CD4-positive, alpha-beta memory T cell (primary cell): ENCODE results near the gene IL10. TPM values are rescaled to one million over a fixed set of nuclear protein-coding genes. Genes with fewer than 3 reads are reported as not detected.
"Not testable (repeated sequence)": the region's sequence is repeated elsewhere in the genome, so short reads cannot be mapped to it uniquely, and the experiment has no call there.

Experiments
- CTCF ChIA-PET: fragments of 350-600 bp; sonication (Branson Sonifier 250); formaldehyde crosslinking; loops from one replicate; lab custom pipeline; 2021; ENCODE audit warnings: inconsistent platforms; ENCODE audit not compliant: partially characterized antibody; lab: Charles Lee
- POLR2A ChIA-PET: fragments of 350-600 bp; sonication (Branson Sonifier 250); formaldehyde crosslinking; loops from one replicate; lab custom pipeline; 2021; ENCODE audit not compliant: partially characterized antibody; lab: Charles Lee
- DNase-seq, 5 donors: peaks; one replicate each; pipeline versions ENCODE4 v3.0.0 to v3.0.0-alpha.2; 2020 to 2022; ENCODE audit warnings: mixed read lengths in 1 of 5
- H3K27ac ChIP-seq: one replicate; pipeline ENCODE4 v1.7.0; 2013; ENCODE audit warnings: low read depth, low read length
- H3K27me3 ChIP-seq: 2 replicates; pipeline ENCODE4 v1.7.0; 2013; ENCODE audit warnings: mild to moderate bottlenecking, low read length, moderate library complexity; ENCODE audit not compliant: insufficient read depth
- H3K36me3 ChIP-seq: 2 replicates; pipeline ENCODE4 v1.7.0; 2013; ENCODE audit warnings: mild to moderate bottlenecking, low read length, moderate library complexity; ENCODE audit not compliant: insufficient read depth
- H3K4me1 ChIP-seq: 2 replicates; pipeline ENCODE4 v1.7.0; 2013; ENCODE audit warnings: mild to moderate bottlenecking, low read length, moderate library complexity; ENCODE audit not compliant: insufficient read depth
- H3K4me3 ChIP-seq, 2 donors: one replicate each; pipeline ENCODE4 v1.7.0; 2013; ENCODE audit warnings: low read length in 2 of 2, mild to moderate bottlenecking in 1 of 2
- H3K9me3 ChIP-seq, 2 donors: one replicate each; pipeline ENCODE4 v1.7.0; 2013; ENCODE audit warnings: low read length in 2 of 2, control low read depth in 1 of 2; ENCODE audit not compliant: control insufficient read depth in 1 of 2
- H3K27ac Mint-ChIP-seq, 7 donors: one replicate each; pipeline ENCODE4 v1.8.0; 2020 to 2021; ENCODE audit warnings: mixed read lengths in 7 of 7, mild to moderate bottlenecking in 6 of 7, inconsistent platforms in 3 of 7, moderate library complexity in 3 of 7
- H3K27me3 Mint-ChIP-seq, 2 donors: one replicate each; pipeline ENCODE4 v1.8.0; 2020 to 2021; ENCODE audit warnings: mixed read lengths in 2 of 2
- H3K36me3 Mint-ChIP-seq, 2 donors: one replicate each; pipeline ENCODE4 v1.8.0; 2020 to 2021; ENCODE audit warnings: mixed read lengths in 2 of 2, inconsistent platforms in 1 of 2, mild to moderate bottlenecking in 1 of 2
- H3K4me1 Mint-ChIP-seq, 4 donors: one replicate each; pipeline ENCODE4 v1.8.0; 2020 to 2021; ENCODE audit warnings: mixed read lengths in 4 of 4, mild to moderate bottlenecking in 1 of 4
- H3K4me3 Mint-ChIP-seq, 8 donors: one replicate each; pipeline ENCODE4 v1.8.0; 2020 to 2021; ENCODE audit warnings: mixed read lengths in 8 of 8, mild to moderate bottlenecking in 7 of 8, moderate library complexity in 6 of 8, inconsistent platforms in 3 of 8
- H3K9me3 Mint-ChIP-seq, 8 donors: one replicate each; pipeline ENCODE4 v1.8.0; 2020 to 2021; ENCODE audit warnings: mixed read lengths in 8 of 8, mild to moderate bottlenecking in 5 of 8, inconsistent platforms in 3 of 8, moderate library complexity in 1 of 8
- intact Hi-C: fragments of 100-400 bp; cut with micrococcal nuclease; formaldehyde crosslinking; loops from one replicate; pipeline ENCODE4 v1.15.1; 2023
- polyA plus RNA-seq, 2 donors: library from polyadenylated mRNA; unstranded; fragments of 300-500 nt; fragmentation: Illumina TruSeq; gene quantifications; one replicate each; pipeline ENCODE4 v1.2.3, GENCODE V29; 2021
- total RNA-seq, 2 experiments: library from RNA; stranded (reverse); gene quantifications; one replicate each; pipeline ENCODE4 v1.2.3, GENCODE V29; 2021

The IL10 gene
- total and polyA plus RNA-seq, 4 experiments from 2014 or later, result 0.11 to 0.34 (median 0.30) TPM

DNA sequence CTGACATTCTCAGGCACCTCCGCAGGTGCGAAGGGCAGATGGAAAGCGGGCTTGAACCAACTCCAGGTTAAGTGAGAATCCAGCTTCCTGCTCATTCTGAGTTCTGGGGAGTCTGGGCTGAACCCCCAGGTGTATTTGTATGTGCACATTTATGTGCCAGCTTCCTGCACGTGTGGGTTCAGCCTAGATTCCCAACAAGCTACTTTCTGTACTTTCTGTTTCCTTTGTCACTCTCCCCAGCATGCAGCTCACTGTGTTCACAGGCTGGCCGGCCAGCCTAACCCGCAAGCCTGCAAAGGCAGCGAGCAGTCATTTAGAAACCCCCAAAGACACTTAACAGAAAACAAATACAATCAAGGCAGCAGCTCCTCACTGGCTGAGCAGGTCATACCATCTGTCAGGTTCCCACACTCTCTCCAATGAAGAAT is 3.0 kb downstream of the IL10 start:
- Histone ChIP-seq H3K4me3 (peak overlapping the region in 1 of 2 donors; percentile 16), H3K27me3 (no peaks in the 10 kb centered on the region), H3K4me1 (peaks cover 84% of the 10 kb centered on the region), H3K27ac (peak overlapping the region; percentile 12), H3K9me3 (no peaks in the 10 kb centered on the region), H3K36me3 (no peaks in the 10 kb centered on the region)
- no peaks in the 10 kb centered on the region for H3K36me3 Mint-ChIP-seq
- H3K4me3 Mint-ChIP-seq, result peak overlapping the region; percentile 64 to 85 (median 68)
- peak overlapping the region; percentile 68 to 90 (median 86) for H3K27ac Mint-ChIP-seq
- H3K9me3 Mint-ChIP-seq, result no peaks in the 10 kb centered on the region
- CTCF ChIA-PET, result interaction anchor here (0.9 to 9.0 kb wide), 12 partner anchors 8 to 163 kb away, joined by 3 to 91 read pairs (median 4); no protein-coding TSS in a partner anchor
- peaks cover 60 to 88% (median 75%) of the 10 kb centered on the region in 4 donors for H3K4me1 Mint-ChIP-seq
- peak; percentile 45 to 69 (median 46) for DNase-seq
- H3K27me3 Mint-ChIP-seq, result no peaks in the 10 kb centered on the region
- POLR2A ChIA-PET, result interaction anchor here (0.6 to 12.6 kb wide), 8 partner anchors 11 to 43 kb away, joined by 3 to 141 read pairs (median 34); no protein-coding TSS in a partner anchor
- intact Hi-C loops, result no loop called here

- Histone ChIP-seq H3K9me3 (no peaks in the 10 kb centered on the region), H3K4me3 (peak overlapping the region in 1 of 2 donors; percentile 16), H3K4me1 (peaks cover 85% of the 10 kb centered on the region), H3K27ac (no peak overlapping the region), H3K27me3 (no peaks in the 10 kb centered on the region), H3K36me3 (no peaks in the 10 kb centered on the region)
- CTCF ChIA-PET, result interaction anchor here (0.6 to 9.0 kb wide), 15 partner anchors 7 to 214 kb away, joined by 3 to 91 read pairs (median 4); no protein-coding TSS in a partner anchor
- H3K27ac Mint-ChIP-seq, result peak overlapping the region; percentile 68 to 90 (median 86)
- POLR2A ChIA-PET, result interaction anchor here (0.7 to 12.6 kb wide), 12 partner anchors 9 to 153 kb away, joined by 3 to 141 read pairs (median 5); partner anchors contain the start of gene FCMR
- intact Hi-C loops, result no loop called here
- no peak for DNase-seq
- no peaks in the 10 kb centered on the region for H3K36me3 Mint-ChIP-seq
- no peaks in the 10 kb centered on the region for H3K27me3 Mint-ChIP-seq
- H3K4me1 Mint-ChIP-seq, result peaks cover 60 to 89% (median 71%) of the 10 kb centered on the region in 4 donors
- H3K9me3 Mint-ChIP-seq, result no peaks in the 10 kb centered on the region
- peak overlapping the region in 7 of 8 donors; percentile 9 to 85 (median 69) for H3K4me3 Mint-ChIP-seq
These were observed 3.6 kb downstream of the IL10 start for GRCh38 chr1:206768472-206769303.

GRCh38 chr1:206766251-206766856 is 5.9 kb downstream of the IL10 start:
- no peaks in the 10 kb centered on the region for H3K36me3 ChIP-seq
- intact Hi-C loops, result loop anchor here (1.0 to 2.0 kb wide), 3 partner anchors 8 to 37 kb away; no protein-coding TSS in a partner anchor
- Mint-ChIP-seq H3K27me3 (no peaks in the 10 kb centered on the region), H3K36me3 (no peaks in the 10 kb centered on the region), H3K9me3 (no peaks in the 10 kb centered on the region), H3K4me1 (peaks cover 48 to 72% (median 61%) of the 10 kb centered on the region in 4 donors), H3K4me3 (peak overlapping the region; percentile 61 to 82 (median 76)), H3K27ac (peak overlapping the region; percentile 82 to 95 (median 91))
- no peak overlapping the region for H3K27ac ChIP-seq
- ChIA-PET POLR2A (interaction anchor here (0.7 to 12.6 kb wide), 16 partner anchors 8 to 159 kb away, joined by 3 to 141 read pairs (median 7); partner anchors contain the start of gene FCMR), CTCF (interaction anchor here (0.8 to 9.0 kb wide), 15 partner anchors 9 to 146 kb away, joined by 3 to 91 read pairs (median 4); no protein-coding TSS in a partner anchor)
- peak; percentile 67 to 85 (median 74) for DNase-seq
- no peaks in the 10 kb centered on the region for H3K9me3 ChIP-seq
- H3K27me3 ChIP-seq, result no peaks in the 10 kb centered on the region
- H3K4me3 ChIP-seq, result no peak overlapping the region
- H3K4me1 ChIP-seq, result peaks cover 67% of the 10 kb centered on the region

- not testable (repeated sequence) for H3K4me3 ChIP-seq, DNase-seq, H3K9me3 ChIP-seq, H3K27ac ChIP-seq, H3K36me3 Mint-ChIP-seq, H3K27me3 ChIP-seq, H3K36me3 ChIP-seq, H3K27me3 Mint-ChIP-seq, H3K9me3 Mint-ChIP-seq
- peaks cover 63% of the 10 kb centered on the region for H3K4me1 ChIP-seq
- Mint-ChIP-seq H3K27ac (peak overlapping the region; percentile 8 to 95 (median 91)), H3K4me3 (peak overlapping the region; percentile 26 to 82 (median 72)), H3K4me1 (peaks cover 44 to 72% (median 61%) of the 10 kb centered on the region in 4 donors)
- POLR2A ChIA-PET, result interaction anchor here (0.7 to 12.6 kb wide), 14 partner anchors 8 to 159 kb away, joined by 3 to 141 read pairs (median 7); partner anchors contain the start of gene FCMR
- intact Hi-C loops, result loop anchor here (1.0 to 2.0 kb wide), 3 partner anchors 7 to 38 kb away; no protein-coding TSS in a partner anchor
- CTCF ChIA-PET, result interaction anchor here (0.8 to 9.0 kb wide), 17 partner anchors 8 to 146 kb away, joined by 3 to 91 read pairs (median 4); no protein-coding TSS in a partner anchor
These were observed 6.5 kb downstream of the IL10 start for GRCh38 chr1:206765771-206766170.

- H3K27ac ChIP-seq, H3K36me3 ChIP-seq, POLR2A ChIA-PET, H3K27ac Mint-ChIP-seq, intact Hi-C loops, H3K4me3 ChIP-seq, H3K27me3 ChIP-seq, H3K36me3 Mint-ChIP-seq, H3K9me3 Mint-ChIP-seq, H3K4me3 Mint-ChIP-seq, H3K9me3 ChIP-seq, H3K27me3 Mint-ChIP-seq, DNase-seq: not testable (repeated sequence)
- H3K4me1 Mint-ChIP-seq, result peaks cover 26 to 45% (median 37%) of the 10 kb centered on the region in 4 donors
- CTCF ChIA-PET, result interaction anchor here (0.7 to 1.6 kb wide), 3 partner anchors 23 to 41 kb away, joined by 3 to 5 read pairs (median 5); no protein-coding TSS in a partner anchor
- H3K4me1 ChIP-seq, result peaks cover 59% of the 10 kb centered on the region
These were observed 9.4 kb downstream of the IL10 start for GRCh38 chr1:206762741-206763364.

DNA sequence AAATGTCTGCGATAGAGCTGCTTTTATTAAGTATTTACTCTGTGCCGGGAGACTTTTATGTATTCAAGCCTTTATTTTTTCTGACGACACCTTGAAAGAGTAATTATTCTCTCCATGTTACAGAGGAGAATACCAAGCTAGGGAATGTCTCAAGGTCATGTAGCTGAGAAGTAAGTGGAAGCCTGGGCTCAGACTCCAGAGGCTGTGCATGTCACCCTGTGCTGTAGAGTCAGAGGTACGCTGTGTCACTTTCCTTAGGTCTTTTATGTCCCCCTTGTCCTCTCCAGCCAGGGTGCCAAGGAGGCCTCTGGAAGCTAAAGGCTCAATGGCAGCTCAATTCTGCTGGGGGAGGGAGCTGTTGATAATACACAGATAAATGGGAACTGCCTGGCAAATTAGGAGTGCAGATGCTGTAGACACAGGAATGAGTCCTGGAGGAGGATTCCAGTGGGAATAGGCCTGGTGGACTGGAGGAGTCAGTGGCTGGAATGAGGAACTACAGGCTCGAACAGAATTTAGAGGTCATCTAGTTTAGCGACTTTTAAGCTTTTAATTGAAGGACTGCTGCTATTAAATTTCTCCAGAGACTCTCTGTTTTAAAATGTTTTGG is 11.0 kb downstream of the IL10 start:
- no peak overlapping the region for H3K4me3 ChIP-seq
- H3K36me3 Mint-ChIP-seq, result no peaks in the 10 kb centered on the region
- peaks cover 21 to 36% (median 31%) of the 10 kb centered on the region in 4 donors for H3K4me1 Mint-ChIP-seq
- POLR2A ChIA-PET, result interaction anchor here (0.8 to 6.8 kb wide), 4 partner anchors 8 to 42 kb away, joined by 3 to 76 read pairs (median 6); partner anchors contain the start of genes IL10 and IL19
- H3K27ac Mint-ChIP-seq, result peak overlapping the region in 2 of 7 donors; percentile 51 to 82
- no peaks in the 10 kb centered on the region for H3K9me3 ChIP-seq
- intact Hi-C loops, result no loop called here
- no peaks in the 10 kb centered on the region for H3K27me3 ChIP-seq
- peak overlapping the region in 1 of 8 donors; percentile 17 for H3K4me3 Mint-ChIP-seq
- no peaks in the 10 kb centered on the region for H3K36me3 ChIP-seq
- no peaks in the 10 kb centered on the region for H3K9me3 Mint-ChIP-seq
- no peak overlapping the region for H3K27ac ChIP-seq
- CTCF ChIA-PET, result interaction anchor here (0.8 to 6.7 kb wide), 13 partner anchors 8 to 173 kb away, joined by 3 to 62 read pairs (median 5); partner anchors contain the start of gene IL10
- DNase-seq, result no peak
- peaks cover 63% of the 10 kb centered on the region for H3K4me1 ChIP-seq
- H3K27me3 Mint-ChIP-seq, result no peaks in the 10 kb centered on the region
